Ovary (tissue), 9 donors: ENCODE results near the gene ZNF724. TPM values are rescaled to one million over a fixed set of nuclear protein-coding genes. Genes with fewer than 3 reads are reported as not detected.
"Not testable (repeated sequence)": the region's sequence is repeated elsewhere in the genome, so short reads cannot be mapped to it uniquely, and the experiment has no call there.

Source experiments
- DNase-seq, 5 donors: peaks; one replicate each; pipeline ENCODE4 v3.0.0-alpha.2; 2019 to 2020
- H3K27ac ChIP-seq, 2 donors: fragments of 200-600 bp; one replicate each; pipeline versions ENCODE4 v1.5.1 to v1.8.0; 2019 to 2022
- H3K27me3 ChIP-seq: fragments of 200-600 bp; one replicate; pipeline ENCODE4 v1.8.0; 2022
- H3K36me3 ChIP-seq: fragments of 200-600 bp; sonication (generic); one replicate; pipeline ENCODE4 v1.5.1; 2019
- H3K4me1 ChIP-seq: one replicate; pipeline ENCODE4 v1.8.1; 2013; ENCODE audit warnings: mild to moderate bottlenecking, moderate library complexity; ENCODE audit not compliant: insufficient read depth
- H3K4me3 ChIP-seq: fragments of 200-600 bp; sonication (generic); one replicate; pipeline ENCODE4 v1.5.1; 2017
- H3K9me3 ChIP-seq, 2 donors: fragments of 200-600 bp in 1 of 2; sonication (generic) in 1 of 2; one replicate each; pipeline versions ENCODE4 v1.5.1 to v1.8.1; 2013 to 2019; ENCODE audit warnings: mild to moderate bottlenecking in 1 of 2, moderate library complexity in 1 of 2
- CTCF ChIP-seq, 3 donors: fragments of 450-650 bp in 2 of 3; fragments of 200-600 bp in 1 of 3; IDR thresholded peaks; one replicate each; pipeline versions ENCODE4 v1.5.1 to v1.8.0; 2016 to 2022; ENCODE audit warnings: antibody characterized with exemption in 3 of 3, mild to moderate bottlenecking in 1 of 3
- EP300 ChIP-seq: sonication (generic); formaldehyde crosslinking; IDR thresholded peaks from one replicate; pipeline ENCODE4 v1.6.1; 2017; ENCODE audit warnings: antibody characterized with exemption
- POLR2A ChIP-seq: fragments of 450-650 bp; IDR thresholded peaks from one replicate; pipeline ENCODE4 v1.6.1; 2017; ENCODE audit warnings: antibody characterized with exemption, mild to moderate bottlenecking, moderate library complexity
- WGBS, 3 donors: extraction: QIAGEN DNeasy Blood & Tissue Kit in 1 of 3; methylation state at CpG; one replicate each; pipeline versions ENCODE4 v1.1.5 to v1.1.7; 2013 to 2017; 5-methylcytosine and 5-hydroxymethylcytosine counted together
- intact Hi-C, 4 donors: fragments of 100-400 bp; cut with DNase I; formaldehyde crosslinking; loops; one replicate each; pipeline versions ENCODE4 v1.11.0 to v1.15.1; 2022 to 2023
- polyA plus RNA-seq, 2 donors: library from polyadenylated mRNA; stranded (reverse); fragments of 200-250 nt in 1 of 2; fragments of 350-450 nt in 1 of 2; fragmentation: Illumina TruSeq in 1 of 2; extraction: RNeasy Lipid Tissue Mini Kit (QIAGEN cat#74804) in 1 of 2; gene quantifications; one replicate each; pipeline ENCODE4 v1.2.3, GENCODE V29; 2013 to 2014
- total RNA-seq, 7 donors: library from RNA; depleted of rRNA in 2 of 7; stranded (reverse); fragments of >200 nt in 2 of 7; fragmentation: NEBNext Ultra II Directional in 3 of 7; extraction: Animal tissue kit (Norgen Biotek cat#: 25700) in 3 of 7; gene quantifications; one replicate each; pipeline versions ENCODE4 v1.1.0 to v1.2.4, GENCODE V29; 2016 to 2023
- donor health status: DM: no; HTN: no; CAD: no; lungs with moderate emphysema.
- donor health status: DM: no; HTN: no; CAD: no.
- donor health status: Bipolar disorder and iron deficiency.
- donor health status: DM: yes; HTN: yes; CAD: no.
- donor health status: DM: no; HTN: no; CAD: no.
- donor health status: DM: yes; HTN: yes; CAD: no.

The ZNF724 gene
- total and polyA plus RNA-seq, 9 donors: 0.58 to 2.2 (median 1.7) TPM; not detected in 1

- TF ChIP-seq CTCF (IDR thresholded peaks at IDR 0.05) (no peak), POLR2A (no peak), EP300 (no peak)
- Histone ChIP-seq H3K9me3 (no peaks in the 10 kb centered on the region), H3K4me1 (no peaks in the 10 kb centered on the region), H3K27ac (no peak overlapping the region), H3K27me3 (no peaks in the 10 kb centered on the region), H3K36me3 (no peaks in the 10 kb centered on the region), H3K4me3 (no peak overlapping the region)
- intact Hi-C loops: no loop called here
- no peak for DNase-seq
- WGBS, 3 donors: 45 to 57% (median 50%) methylated on average over 5 of the region's 5 CpGs
Observed at GRCh38 chr19:23254141-23254910, 4.1 kb upstream of the ZNF724 start.

- H3K27me3 ChIP-seq, H3K4me1 ChIP-seq, H3K36me3 ChIP-seq, H3K27ac ChIP-seq, DNase-seq, intact Hi-C loops, H3K9me3 ChIP-seq, H3K4me3 ChIP-seq: not testable (repeated sequence)
- 59 to 70% (median 59%) methylated on average over 3 of the region's 3 CpGs for WGBS, 3 donors
Observed at GRCh38 chr19:23253256-23253655, 3.1 kb upstream of the ZNF724 start.

- Histone ChIP-seq H3K36me3 (peaks cover 3% of the 10 kb centered on the region), H3K9me3 (no peaks in the 10 kb centered on the region), H3K4me3 (no peak overlapping the region), H3K27ac (no peak overlapping the region), H3K27me3 (no peaks in the 10 kb centered on the region), H3K4me1 (no peaks in the 10 kb centered on the region)
- WGBS, 3 donors: 97 to 100% (median 99%) methylated on average over 1 of the region's 1 CpG
- intact Hi-C loops: no loop called here
- TF ChIP-seq POLR2A: no peak
- no peak for TF ChIP-seq CTCF (IDR thresholded peaks at IDR 0.05)
- TF ChIP-seq EP300: no peak
- no peak for DNase-seq
Observed at GRCh38 chr19:23241419-23241818, 8.8 kb downstream of the ZNF724 start.

GRCh38 chr19:23222998-23223652, 27.1 kb downstream of the ZNF724 start:
- H3K9me3 ChIP-seq: peaks cover 6 to 19% of the 10 kb centered on the region in 2 donors
- no peaks in the 10 kb centered on the region for H3K4me1 ChIP-seq
- TF ChIP-seq EP300 (no peak), CTCF (IDR thresholded peaks at IDR 0.05) (no peak), POLR2A (no peak)
- no peaks in the 10 kb centered on the region for H3K36me3 ChIP-seq
- DNase-seq: no peak
- intact Hi-C loops: no loop called here
- 95 to 97% (median 95%) methylated on average over 3 of the region's 3 CpGs for WGBS, 3 donors
- no peaks in the 10 kb centered on the region for H3K27me3 ChIP-seq
- no peak overlapping the region for H3K27ac ChIP-seq
- H3K4me3 ChIP-seq: no peak overlapping the region

GRCh38 chr19:23203841-23204344, 46.3 kb downstream of the ZNF724 start:
- DNase-seq: peak in 3 of 5 donors; percentile 22 to 40 (median 35)
- H3K27me3 ChIP-seq: no peaks in the 10 kb centered on the region
- H3K27ac ChIP-seq: peak overlapping the region in 1 of 2 donors; percentile 33
- H3K4me1 ChIP-seq: peaks cover 1% of the 10 kb centered on the region
- TF ChIP-seq EP300 (no peak), CTCF (IDR thresholded peaks at IDR 0.05) (no peak), POLR2A (no peak)
- WGBS, 3 donors: 4 to 11% (median 6%) methylated on average over 27 to 39 of the region's 39 CpGs
- intact Hi-C loops: no loop called here
- H3K36me3 ChIP-seq: no peaks in the 10 kb centered on the region
- no peaks in the 10 kb centered on the region for H3K9me3 ChIP-seq
- peak overlapping the region; percentile 8 for H3K4me3 ChIP-seq
